Measurements from ENCODE around the gene KIRREL1.

DNA sequence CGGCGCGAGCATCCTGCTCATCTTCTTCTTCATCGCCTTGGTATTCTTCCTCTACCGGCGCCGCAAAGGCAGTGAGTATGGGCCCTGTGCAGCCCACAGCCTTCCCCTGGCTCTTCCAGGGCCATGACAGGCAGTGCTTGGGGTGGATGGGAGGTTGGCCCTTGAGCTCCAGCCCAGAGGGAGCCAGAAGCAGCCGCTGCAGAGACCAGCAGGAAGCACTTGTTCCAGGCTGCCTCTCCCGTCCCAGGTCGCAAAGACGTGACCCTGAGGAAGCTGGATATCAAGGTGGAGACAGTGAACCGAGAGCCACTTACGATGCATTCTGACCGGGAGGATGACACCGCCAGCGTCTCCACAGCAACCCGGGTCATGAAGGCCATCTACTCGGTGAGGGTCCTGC lies 99.9 kb downstream of the KIRREL1 start:
- TF ChIP-seq, protein P1, sequence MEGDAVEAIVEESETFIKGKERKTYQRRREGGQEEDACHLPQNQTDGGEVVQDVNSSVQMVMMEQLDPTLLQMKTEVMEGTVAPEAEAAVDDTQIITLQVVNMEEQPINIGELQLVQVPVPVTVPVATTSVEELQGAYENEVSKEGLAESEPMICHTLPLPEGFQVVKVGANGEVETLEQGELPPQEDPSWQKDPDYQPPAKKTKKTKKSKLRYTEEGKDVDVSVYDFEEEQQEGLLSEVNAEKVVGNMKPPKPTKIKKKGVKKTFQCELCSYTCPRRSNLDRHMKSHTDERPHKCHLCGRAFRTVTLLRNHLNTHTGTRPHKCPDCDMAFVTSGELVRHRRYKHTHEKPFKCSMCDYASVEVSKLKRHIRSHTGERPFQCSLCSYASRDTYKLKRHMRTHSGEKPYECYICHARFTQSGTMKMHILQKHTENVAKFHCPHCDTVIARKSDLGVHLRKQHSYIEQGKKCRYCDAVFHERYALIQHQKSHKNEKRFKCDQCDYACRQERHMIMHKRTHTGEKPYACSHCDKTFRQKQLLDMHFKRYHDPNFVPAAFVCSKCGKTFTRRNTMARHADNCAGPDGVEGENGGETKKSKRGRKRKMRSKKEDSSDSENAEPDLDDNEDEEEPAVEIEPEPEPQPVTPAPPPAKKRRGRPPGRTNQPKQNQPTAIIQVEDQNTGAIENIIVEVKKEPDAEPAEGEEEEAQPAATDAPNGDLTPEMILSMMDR (conservative IDR thresholded peaks at IDR 0.05), result no peak
- TF ChIP-seq EZH2 (IDR thresholded peaks at IDR 0.05; ENCODE audit: low read depth), result no peak

Measured in PC-9 (cell line).